KBM-7 (cell line): ENCODE data around the gene EIF4G1.

ENCODE experiments used
- DNase-seq: peaks from one replicate; pipeline ENCODE4 v3.0.0-alpha.2; 2015
- in situ Hi-C: fragments of 300-500 bp; cut with MboI; formaldehyde crosslinking; loops from 2 replicates; pipeline ENCODE4 v1.14.3; 2020; ENCODE audit warnings: low sequenced_read_pairs, low pct_unique_long_range_greater_than_20kb, mixed read lengths

Gene EIF4G1

DNA sequence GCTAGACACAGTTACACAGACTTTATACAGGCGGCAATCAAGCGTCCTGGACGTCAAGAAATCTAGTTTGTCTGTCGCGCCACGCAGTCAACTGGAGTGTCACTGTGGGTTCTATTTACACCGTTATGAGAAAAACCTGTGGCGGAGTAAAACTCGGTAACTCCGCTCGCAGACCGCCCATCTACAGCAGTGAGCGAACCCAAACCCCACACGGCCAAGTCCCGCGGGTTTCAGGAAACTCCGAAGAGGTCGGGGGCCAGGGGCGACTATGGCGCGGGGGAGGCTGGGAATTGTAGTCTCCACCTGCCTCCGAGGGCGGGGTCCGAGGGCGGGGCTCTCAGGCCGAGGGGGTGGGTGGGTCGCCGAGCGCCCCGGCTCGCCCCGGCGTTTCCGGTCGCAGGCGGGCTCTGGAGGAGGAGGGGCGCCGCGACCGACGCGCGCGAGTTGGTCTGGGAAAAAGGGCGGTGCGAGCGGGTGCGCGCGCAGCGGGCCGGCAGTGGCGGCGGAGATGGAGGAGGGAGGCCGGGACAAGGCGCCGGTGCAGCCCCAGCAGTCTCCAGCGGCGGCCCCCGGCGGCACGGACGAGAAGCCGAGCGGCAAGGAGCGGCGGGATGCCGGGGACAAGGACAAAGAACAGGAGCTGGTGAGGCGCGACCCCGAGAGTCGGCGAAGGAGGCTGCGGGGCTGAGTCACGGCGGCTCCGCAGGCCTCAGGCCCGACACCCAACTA lies 15.5 kb upstream of the EIF4G1 start, which contains the start of gene PSMD2:
Gene PSMD2, plus strand, starts transcription at position 483 of the 729 bp plus-strand sequence. Its CDS starts 26 bp downstream, at position 509.
- in situ Hi-C loops: loop anchor here (25.0 kb wide), 1 partner anchor 412 kb away; the partner anchor contains the start of gene PARL
- peak; percentile 92 for DNase-seq

DNA sequence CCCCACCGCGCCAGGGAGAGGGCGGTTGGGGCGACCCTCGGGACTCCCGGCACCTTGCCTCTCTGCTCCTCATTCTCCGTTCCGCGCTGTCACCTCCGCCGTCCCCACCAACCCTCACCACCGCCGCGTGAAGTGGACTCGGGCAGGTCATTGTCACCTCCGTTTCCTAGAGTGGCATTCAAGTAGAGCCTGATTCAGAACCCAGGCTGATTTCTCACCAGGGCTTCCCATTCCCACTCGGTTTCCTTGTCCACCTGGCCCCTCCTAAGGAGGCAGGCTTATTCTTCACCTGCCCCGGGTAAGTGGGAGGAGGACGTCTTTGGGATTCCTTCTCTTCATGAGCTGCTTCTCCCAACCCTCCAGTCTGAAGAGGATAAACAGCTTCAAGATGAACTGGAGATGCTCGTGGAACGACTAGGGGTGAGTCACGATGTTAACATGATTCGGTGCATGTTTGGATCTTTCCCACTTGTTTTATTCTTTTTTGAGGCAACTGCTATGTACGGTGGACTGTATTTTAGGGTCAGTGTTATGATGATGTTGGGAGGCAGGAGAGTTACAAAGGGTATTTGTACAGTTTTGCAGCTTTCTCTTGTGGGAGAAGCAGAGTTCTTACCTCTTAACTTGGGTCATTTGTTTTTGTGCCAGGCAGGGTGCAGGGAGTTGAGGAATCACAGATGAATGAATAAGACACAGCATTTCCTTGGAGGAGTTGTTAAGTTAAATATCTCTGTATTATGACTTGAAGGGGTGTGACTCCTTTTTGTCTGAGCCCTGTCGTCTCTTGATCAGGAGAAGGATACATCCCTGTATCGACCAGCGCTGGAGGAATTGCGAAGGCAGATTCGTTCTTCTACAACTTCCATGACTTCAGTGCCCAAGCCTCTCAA lies 14.7 kb upstream of the EIF4G1 start:
- in situ Hi-C loops: loop anchor here (25.0 kb wide), 1 partner anchor 412 kb away; the partner anchor contains the start of gene PARL
- no peak for DNase-seq

GRCh38 chr3:184300378-184300720 lies 14.1 kb upstream of the EIF4G1 start:
- DNase-seq: no peak
- in situ Hi-C loops: no loop called here

DNA sequence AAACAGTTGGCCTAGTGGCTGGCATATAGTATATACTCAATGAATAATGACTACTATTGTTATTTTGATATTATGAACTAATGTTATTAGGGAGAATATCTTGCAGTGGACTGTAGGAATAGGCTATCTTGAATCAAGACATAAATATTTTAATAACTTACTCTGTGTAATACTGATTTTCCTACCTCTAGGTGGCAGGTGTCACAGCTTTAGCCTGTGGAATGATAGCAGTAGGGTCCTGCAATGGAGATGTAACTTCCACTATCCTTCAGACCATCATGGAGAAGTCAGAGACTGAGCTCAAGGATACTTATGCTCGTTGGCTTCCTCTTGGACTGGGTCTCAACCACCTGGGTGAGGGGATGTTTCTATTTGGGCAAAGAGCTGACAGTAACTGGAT lies 8.8 kb upstream of the EIF4G1 start:
- DNase-seq: peak; percentile 21
- in situ Hi-C loops: no loop called here

DNA sequence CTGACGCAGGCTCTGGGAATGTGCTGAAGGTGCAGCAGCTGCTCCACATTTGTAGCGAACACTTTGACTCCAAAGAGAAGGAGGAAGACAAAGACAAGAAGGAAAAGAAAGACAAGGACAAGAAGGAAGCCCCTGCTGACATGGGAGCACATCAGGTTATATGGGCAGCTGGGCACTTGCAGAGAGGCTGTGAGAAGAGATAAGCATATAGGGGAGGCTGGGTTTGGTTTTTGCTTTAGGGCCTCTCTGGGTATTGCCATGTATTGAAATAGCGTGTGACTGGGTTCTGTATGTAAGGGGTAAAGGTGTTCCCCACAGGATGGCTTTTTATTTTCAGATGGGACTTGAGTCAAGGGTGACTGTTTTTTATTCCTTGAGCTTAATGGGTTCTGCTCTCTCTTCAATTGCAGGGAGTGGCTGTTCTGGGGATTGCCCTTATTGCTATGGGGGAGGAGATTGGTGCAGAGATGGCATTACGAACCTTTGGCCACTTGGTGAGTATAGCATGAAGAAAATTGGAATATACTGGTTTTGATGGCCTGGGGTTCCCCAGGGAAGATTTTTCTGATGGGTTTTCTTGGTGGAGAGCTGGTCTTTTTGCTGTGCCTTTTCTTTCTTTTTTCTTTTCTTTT lies 7.9 kb upstream of the EIF4G1 start:
- no peak for DNase-seq
- in situ Hi-C loops: no loop called here

DNA sequence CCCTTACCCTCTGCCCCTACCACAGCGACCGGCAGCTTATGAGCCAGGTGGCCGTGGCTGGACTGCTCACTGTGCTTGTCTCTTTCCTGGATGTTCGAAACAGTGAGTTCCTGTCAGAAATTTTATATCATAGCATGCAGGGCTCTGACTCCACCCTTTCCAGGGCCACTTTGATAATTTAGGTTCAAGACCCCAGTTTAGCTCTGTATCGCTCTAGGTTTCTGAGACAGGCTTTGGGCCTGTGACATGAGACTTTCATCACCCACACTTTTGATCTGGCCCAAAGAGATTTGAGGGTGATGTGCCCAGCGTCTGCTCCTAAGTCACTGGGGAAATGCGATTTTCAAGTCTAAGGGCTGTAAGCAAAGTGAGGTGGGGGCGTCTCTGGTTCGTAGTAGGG lies 6.5 kb upstream of the EIF4G1 start:
- in situ Hi-C loops: no loop called here
- DNase-seq: no peak

DNA sequence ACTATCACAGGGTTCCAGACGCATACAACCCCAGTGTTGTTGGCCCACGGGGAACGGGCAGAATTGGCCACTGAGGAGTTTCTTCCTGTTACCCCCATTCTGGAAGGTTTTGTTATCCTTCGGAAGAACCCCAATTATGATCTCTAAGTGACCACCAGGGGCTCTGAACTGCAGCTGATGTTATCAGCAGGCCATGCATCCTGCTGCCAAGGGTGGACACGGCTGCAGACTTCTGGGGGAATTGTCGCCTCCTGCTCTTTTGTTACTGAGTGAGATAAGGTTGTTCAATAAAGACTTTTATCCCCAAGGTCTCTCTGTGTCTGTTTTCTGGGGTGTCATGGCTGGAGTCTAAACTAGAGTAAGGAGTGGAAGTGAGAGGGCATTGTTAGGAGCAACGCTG lies 5.7 kb upstream of the EIF4G1 start:
- no peak for DNase-seq
- in situ Hi-C loops: no loop called here

GRCh38 chr3:184311633-184312032 lies 2.8 kb upstream of the EIF4G1 start:
- no peak for DNase-seq
- in situ Hi-C loops: no loop called here

DNA sequence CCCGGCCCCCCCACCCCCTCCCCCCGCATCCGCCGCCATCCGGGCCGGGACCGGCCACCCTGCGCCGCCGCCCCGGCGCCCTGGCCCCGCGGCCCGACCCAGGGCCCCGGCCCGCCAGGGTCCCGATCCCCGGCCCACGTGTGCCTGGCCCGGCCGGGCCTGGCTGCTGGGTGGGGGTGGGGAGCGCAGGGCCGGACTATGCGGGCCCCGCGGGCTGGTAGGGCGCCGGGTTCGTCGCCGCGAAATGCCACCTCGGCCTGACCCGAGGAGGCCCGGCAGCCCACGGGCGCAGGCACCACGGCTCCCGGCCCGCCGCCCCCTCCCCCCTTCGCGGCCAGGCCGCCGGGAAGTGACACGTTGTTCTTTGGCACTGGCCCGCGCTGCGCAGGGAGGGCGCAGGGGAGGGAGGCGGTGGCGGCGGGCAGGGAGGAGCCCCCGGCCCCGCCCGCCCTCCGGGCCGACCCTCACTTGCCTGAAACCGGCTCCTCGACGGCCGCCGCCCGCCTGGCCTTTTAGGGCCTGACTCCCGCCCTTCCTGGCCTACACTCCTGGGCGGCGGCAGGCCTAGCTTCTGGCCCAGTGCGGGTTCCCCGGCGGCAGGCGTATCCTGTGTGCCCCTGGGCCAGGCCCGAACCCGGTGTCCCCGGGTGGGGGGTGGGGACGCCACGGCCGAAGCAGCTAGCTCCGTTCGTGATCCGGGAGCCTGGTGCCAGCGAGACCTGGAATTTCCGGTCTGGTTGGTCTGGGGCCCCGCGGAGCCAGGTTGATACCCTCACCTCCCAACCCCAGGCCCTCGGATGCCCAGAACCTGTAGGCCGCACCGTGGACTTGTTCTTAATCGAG lies 515 bp downstream of the EIF4G1 start:
- DNase-seq: peak; percentile 49
- in situ Hi-C loops: no loop called here

DNA sequence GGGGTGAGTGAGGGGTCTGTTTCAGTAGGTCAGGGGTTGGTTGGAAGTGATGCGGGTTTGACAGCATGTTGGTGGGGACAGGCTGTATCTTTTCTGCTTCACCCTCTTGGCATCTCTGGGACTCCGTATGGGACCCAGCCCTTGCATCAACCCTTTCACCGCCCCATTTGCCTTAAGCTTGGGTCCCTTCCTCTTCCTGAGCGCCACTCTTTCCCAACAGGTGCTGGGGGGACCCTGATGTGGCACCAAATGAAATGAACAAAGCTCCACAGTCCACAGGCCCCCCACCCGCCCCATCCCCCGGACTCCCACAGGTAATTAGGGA lies 1.1 kb downstream of the EIF4G1 start:
- in situ Hi-C loops: no loop called here
- DNase-seq: no peak

- no peak for DNase-seq
- in situ Hi-C loops: no loop called here
Measured at GRCh38 chr3:184315871-184316661, 1.7 kb downstream of the EIF4G1 start.

DNA sequence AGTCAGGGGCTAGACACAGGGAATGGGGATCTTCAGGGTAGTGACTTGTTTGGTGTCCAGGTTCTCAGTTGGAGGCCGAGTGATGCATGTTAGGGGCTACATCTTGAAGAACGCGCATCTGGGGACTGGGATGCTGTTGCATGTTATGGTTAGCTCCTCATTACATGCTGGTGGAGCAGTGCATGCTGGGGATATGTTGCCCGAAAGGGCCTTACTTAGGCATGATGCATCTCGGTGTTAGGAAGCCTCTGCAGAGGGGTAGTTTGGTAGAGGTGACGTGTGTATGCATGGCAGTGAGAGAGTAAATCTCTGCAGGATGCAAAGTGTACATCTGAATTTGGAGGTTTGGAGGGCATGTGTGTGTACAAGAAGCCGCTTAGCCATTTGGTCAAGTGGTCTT lies 2.4 kb downstream of the EIF4G1 start:
- no peak for DNase-seq
- in situ Hi-C loops: no loop called here

GRCh38 chr3:184317201-184317600 lies 2.8 kb downstream of the EIF4G1 start:
- in situ Hi-C loops: no loop called here

DNA sequence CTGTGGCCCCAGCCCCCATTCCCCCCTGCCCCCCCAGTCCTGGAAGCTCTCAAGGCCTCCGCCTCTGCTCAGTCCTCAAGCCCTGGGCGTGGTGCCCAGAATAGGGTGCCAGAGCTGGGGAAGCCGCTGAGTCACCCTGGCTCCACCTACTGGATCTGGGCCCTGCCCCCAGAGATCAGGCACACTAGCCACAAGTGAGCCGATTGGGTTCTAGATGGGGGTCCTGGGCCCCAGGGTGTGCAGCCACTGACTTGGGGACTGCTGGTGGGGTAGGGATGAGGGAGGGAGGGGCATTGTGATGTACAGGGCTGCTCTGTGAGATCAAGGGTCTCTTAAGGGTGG lies 5.7 kb downstream of the EIF4G1 start:
- in situ Hi-C loops: no loop called here
- no peak for DNase-seq

More at GRCh38 chr3:184317201-184317600, 2.8 kb downstream of the EIF4G1 start:
- no peak for DNase-seq

DNA sequence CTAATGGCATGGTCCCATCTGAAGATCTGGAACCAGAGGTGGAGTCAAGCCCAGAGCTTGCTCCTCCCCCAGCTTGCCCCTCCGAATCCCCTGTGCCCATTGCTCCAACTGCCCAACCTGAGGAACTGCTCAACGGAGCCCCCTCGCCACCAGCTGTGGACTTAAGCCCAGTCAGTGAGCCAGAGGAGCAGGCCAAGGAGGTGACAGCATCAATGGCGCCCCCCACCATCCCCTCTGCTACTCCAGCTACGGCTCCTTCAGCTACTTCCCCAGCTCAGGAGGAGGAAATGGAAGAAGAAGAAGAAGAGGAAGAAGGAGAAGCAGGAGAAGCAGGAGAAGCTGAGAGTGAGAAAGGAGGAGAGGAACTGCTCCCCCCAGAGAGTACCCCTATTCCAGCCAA lies 7.3 kb downstream of the EIF4G1 start:
- DNase-seq: no peak
- in situ Hi-C loops: no loop called here

GRCh38 chr3:184322731-184323487 lies 8.5 kb downstream of the EIF4G1 start:
- DNase-seq: no peak
- in situ Hi-C loops: no loop called here

DNA sequence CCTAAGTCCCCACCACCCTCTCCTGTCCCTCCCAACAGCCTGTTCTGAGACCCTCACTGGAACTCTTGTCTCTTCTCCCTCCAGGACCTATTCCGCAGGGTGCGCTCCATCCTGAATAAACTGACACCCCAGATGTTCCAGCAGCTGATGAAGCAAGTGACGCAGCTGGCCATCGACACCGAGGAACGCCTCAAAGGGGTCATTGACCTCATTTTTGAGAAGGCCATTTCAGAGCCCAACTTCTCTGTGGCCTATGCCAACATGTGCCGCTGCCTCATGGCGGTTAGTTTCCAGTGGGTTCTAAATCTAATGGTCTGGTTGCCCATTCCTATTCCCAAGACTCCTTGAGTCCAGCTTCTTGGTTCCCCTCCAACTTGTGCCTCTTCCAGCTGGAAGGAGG lies 9.3 kb downstream of the EIF4G1 start:
- in situ Hi-C loops: no loop called here
- no peak for DNase-seq

DNA sequence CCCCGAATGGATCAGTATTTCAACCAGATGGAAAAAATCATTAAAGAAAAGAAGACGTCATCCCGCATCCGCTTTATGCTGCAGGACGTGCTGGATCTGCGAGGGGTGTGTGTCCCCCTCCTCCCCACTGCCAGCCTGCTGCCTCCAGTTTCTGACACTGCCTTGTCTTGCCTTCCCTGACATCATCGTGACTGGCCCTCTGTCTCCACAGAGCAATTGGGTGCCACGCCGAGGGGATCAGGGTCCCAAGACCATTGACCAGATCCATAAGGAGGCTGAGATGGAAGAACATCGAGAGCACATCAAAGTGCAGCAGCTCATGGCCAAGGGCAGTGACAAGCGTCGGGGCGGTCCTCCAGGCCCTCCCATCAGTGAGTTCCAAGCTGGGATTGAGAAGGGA lies 10.9 kb downstream of the EIF4G1 start:
- DNase-seq: no peak
- in situ Hi-C loops: no loop called here
